ENCODE data around the gene PLD6.
"Not testable (repeated sequence)": the region's sequence is repeated elsewhere in the genome, so short reads cannot be mapped to it uniquely, and the experiment has no call there.

Gene PLD6

GRCh38 chr17:17198281-17198680 lies 7.9 kb downstream of the PLD6 start:
- H3K4me3 ChIP-seq (ENCODE audit: low read length), result no peak overlapping the region
- no peak for TF ChIP-seq ZNF274 (IDR thresholded peaks at IDR 0.05; ENCODE audit: low read depth, low read length)

GRCh38 chr17:17196776-17197175 lies 9.4 kb downstream of the PLD6 start:
- TF ChIP-seq ZNF274 (IDR thresholded peaks at IDR 0.05; ENCODE audit: low read depth, low read length), result no peak
- no peak overlapping the region for H3K4me3 ChIP-seq (ENCODE audit: low read length)

DNA sequence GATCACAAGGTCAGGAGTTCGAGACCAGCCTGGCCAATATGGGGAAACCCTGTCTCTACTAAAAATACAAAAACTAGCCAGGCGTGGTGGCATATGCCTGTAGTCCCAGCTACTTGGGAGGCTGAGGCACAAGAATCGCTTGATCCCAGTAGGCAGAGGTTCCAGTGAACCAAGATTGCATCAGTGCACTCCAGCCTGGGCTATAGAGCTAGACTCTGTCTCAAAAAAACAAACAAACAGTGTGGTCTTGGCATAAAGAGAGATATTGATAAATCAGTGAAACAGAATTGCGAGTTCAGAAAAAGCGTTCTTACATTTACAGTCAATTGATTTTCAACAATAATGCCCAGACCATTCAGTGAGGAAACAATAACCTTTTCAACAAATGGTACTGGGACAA lies 10.7 kb downstream of the PLD6 start:
- H3K4me3 ChIP-seq (ENCODE audit: low read length), result not testable (repeated sequence)

GRCh38 chr17:17191961-17192381 lies 14.2 kb downstream of the PLD6 start:
- TF ChIP-seq ZNF274 (IDR thresholded peaks at IDR 0.05; ENCODE audit: low read depth, low read length), result no peak
- H3K4me3 ChIP-seq (ENCODE audit: low read length), result no peak overlapping the region

DNA sequence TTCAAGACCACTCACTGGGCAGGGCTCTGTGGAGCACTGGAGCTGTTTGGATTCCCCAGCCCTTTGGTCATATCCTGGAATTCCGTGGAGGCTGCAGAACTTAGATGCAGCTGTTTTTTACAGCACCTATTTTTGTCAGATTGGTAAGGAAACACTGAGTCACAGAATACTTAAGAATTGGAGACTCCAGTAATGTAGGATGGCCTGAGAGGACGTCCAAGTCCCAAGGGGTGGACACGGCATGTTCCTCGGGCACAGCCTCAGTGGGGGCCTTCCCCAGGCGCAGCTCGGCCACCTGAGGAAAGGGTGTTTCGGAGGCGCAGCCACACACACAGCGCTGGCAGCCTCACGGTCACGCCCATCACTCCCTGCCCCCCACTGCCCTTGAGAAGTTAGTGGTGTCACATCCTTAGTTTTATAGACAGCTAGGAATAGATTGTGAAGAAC lies 14.8 kb downstream of the PLD6 start:
- H3K4me3 ChIP-seq (ENCODE audit: low read length), result no peak overlapping the region
- no peak for TF ChIP-seq ZNF274 (IDR thresholded peaks at IDR 0.05; ENCODE audit: low read depth, low read length)

- H3K4me3 ChIP-seq (ENCODE audit: low read length), result no peak overlapping the region
- TF ChIP-seq ZNF274 (IDR thresholded peaks at IDR 0.05; ENCODE audit: low read depth, low read length), result no peak
These were observed 15.9 kb downstream of the PLD6 start for GRCh38 chr17:17190188-17190587.

DNA sequence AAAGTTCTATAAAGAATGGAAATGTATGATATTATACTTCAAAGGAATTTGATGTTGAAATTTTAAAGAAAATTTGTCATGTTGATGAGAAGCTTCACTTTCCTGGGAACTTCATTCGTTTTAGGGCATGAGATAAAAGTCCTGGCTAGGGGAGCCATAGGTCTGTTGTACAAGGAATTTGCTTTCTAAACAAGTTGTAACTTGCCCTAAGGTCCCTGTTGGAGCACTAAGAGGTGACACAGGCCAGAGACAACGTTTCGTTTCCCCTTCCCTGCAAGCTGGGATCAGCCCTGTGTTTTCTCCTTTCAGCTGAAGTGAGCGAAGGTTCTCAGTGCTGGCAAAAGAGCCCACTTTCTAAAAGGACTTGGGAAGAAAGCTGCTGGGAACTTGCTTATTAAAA lies 16.6 kb downstream of the PLD6 start:
- TF ChIP-seq ZNF274 (IDR thresholded peaks at IDR 0.05; ENCODE audit: low read depth, low read length), result no peak
- no peak overlapping the region for H3K4me3 ChIP-seq (ENCODE audit: low read length)

- no peak overlapping the region for H3K4me3 ChIP-seq (ENCODE audit: low read length)
- TF ChIP-seq ZNF274 (IDR thresholded peaks at IDR 0.05; ENCODE audit: low read depth, low read length), result no peak
These were observed 17.5 kb downstream of the PLD6 start for GRCh38 chr17:17188586-17188985.

DNA sequence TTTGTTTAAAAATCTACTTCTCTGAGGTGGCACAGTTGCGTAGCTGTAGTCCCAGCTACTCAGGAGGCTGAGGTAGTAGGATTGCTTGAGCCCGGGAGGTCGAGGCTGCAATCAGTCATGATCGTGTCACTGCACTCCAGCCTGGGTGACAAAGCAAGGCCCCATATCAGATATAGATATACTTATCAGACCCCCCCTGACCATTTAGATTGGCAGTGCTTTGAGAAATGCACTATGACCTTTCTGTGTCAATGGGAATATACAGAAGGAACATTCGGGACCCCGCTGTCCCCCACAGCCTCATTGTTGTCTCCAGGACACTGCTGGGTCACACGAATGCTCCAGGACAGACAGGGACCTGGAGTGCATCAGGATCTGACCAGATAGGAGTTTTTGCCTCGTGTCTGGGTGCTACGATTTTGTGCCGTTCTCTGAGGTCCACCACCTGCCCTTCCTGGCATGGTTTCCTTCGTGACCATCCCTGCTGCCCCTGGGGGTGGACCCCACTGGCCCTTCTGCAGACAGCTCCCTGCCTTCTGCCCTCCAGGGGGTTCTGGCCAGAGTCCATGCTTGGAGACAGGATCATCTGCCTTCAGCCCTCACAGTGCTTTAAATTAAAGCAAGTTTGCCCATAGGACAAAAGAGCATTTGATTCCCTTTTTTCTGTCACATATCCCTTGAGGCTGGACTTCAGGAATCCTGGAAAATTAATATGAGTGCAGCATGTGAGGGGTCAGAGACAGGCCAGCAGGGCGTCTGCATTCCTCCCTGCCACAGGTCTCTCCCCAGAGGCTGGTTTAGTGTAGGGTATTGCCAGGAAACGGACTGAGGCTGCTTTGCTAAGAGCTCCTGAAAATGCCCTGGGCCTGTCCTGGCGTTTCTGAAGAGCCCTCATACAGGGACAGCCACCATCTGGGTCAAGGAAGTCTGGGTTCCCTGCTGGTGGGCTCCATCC lies 19.3 kb downstream of the PLD6 start:
- TF ChIP-seq ZNF274 (IDR thresholded peaks at IDR 0.05; ENCODE audit: low read depth, low read length), result no peak

DNA sequence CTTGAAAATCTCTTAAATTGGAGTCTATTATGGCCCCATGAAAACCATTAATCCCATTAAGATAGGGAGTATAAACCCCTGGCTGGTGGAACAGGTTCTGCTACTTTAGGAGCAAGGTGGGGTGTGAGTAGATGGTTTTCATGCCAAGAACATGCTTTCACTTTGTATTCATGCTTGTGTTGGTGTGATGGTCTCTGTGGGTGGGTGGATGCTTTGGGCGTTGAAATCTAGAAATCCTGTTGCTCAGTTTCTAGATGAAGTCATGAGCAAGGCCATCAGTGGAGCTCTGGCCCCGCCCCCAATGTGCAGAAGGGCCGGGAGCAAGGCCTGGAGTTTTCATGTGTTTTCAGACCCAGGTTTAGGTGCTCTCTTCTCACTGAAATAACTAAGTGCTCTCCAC lies 20.1 kb downstream of the PLD6 start:
- TF ChIP-seq ZNF274 (IDR thresholded peaks at IDR 0.05; ENCODE audit: low read depth, low read length), result no peak
- H3K4me3 ChIP-seq (ENCODE audit: low read length), result no peak overlapping the region

More for the DNA sequence above, 19.3 kb downstream of the PLD6 start:
- no peak overlapping the region for H3K4me3 ChIP-seq (ENCODE audit: low read length)

GRCh38 chr17:17184985-17185757 lies 21.0 kb downstream of the PLD6 start:
- H3K4me3 ChIP-seq (ENCODE audit: low read length), result not testable (repeated sequence)

GRCh38 chr17:17183744-17184143 lies 22.4 kb downstream of the PLD6 start:
- TF ChIP-seq ZNF274 (IDR thresholded peaks at IDR 0.05; ENCODE audit: low read depth, low read length), result no peak
- no peak overlapping the region for H3K4me3 ChIP-seq (ENCODE audit: low read length)

- TF ChIP-seq ZNF274 (IDR thresholded peaks at IDR 0.05; ENCODE audit: low read depth, low read length), result no peak
- no peak overlapping the region for H3K4me3 ChIP-seq (ENCODE audit: low read length)
These were observed 23.5 kb downstream of the PLD6 start for GRCh38 chr17:17182598-17183136.

GRCh38 chr17:17181666-17182597 lies 24.2 kb downstream of the PLD6 start:
- TF ChIP-seq ZNF274 (IDR thresholded peaks at IDR 0.05; ENCODE audit: low read depth, low read length), result no peak
- H3K4me3 ChIP-seq (ENCODE audit: low read length), result no peak overlapping the region
